Common myeloid progenitor, CD34-positive (primary cell): Measurements from ENCODE around the gene TNK2.
"Not testable (repeated sequence)": the region's sequence is repeated elsewhere in the genome, so short reads cannot be mapped to it uniquely, and the experiment has no call there.

Experiments
- CTCF ChIA-PET: fragments of 350-600 bp; sonication (Branson Sonifier 250); formaldehyde crosslinking; loops from one replicate; lab custom pipeline; 2021; ENCODE audit warnings: antibody characterized with exemption; lab: Charles Lee
- POLR2A ChIA-PET: fragments of 350-600 bp; sonication (Branson Sonifier 250); formaldehyde crosslinking; loops from one replicate; lab custom pipeline; 2021; ENCODE audit warnings: antibody characterized with exemption; lab: Charles Lee
- DNase-seq, 3 donors: peaks; one replicate each; pipeline versions ENCODE4 v3.0.0 to v3.0.0-alpha.2; 2013
- H3K27ac ChIP-seq, 2 experiments: 1 replicate in 1 of 2; 2 replicates in 1 of 2; pipeline ENCODE4 v1.7.0; 2013; ENCODE audit warnings: inconsistent platforms in 2 of 2, low read length in 2 of 2, mild to moderate bottlenecking in 2 of 2, low read depth in 1 of 2, moderate library complexity in 1 of 2; ENCODE audit not compliant: severe bottlenecking in 2 of 2, insufficient read depth in 1 of 2, poor library complexity in 1 of 2
- H3K27me3 ChIP-seq, 5 experiments: replicated peaks in 2 of 5; 1 replicate in 3 of 5; 2 replicates in 2 of 5; pipeline versions ENCODE4 v1.6.1 to v1.7.0; 2013; ENCODE audit warnings: low read length in 4 of 5, mild to moderate bottlenecking in 2 of 5, moderate library complexity in 2 of 5, inconsistent platforms in 1 of 5; ENCODE audit not compliant: insufficient read depth in 5 of 5, control insufficient read depth in 4 of 5
- H3K36me3 ChIP-seq, 4 experiments: 1 replicate in 2 of 4; 2 replicates in 2 of 4; pipeline versions ENCODE4 v1.6.1 to v1.7.0; 2013; ENCODE audit warnings: low read length in 3 of 4, control low read depth in 1 of 4, mild to moderate bottlenecking in 1 of 4; ENCODE audit not compliant: control insufficient read depth in 4 of 4, insufficient read depth in 4 of 4
- H3K4me1 ChIP-seq, 4 experiments: 1 replicate in 3 of 4; 2 replicates in 1 of 4; pipeline versions ENCODE4 v1.6.1 to v1.7.1; 2013; ENCODE audit warnings: low read length in 3 of 4, mild to moderate bottlenecking in 3 of 4, control low read depth in 1 of 4, inconsistent platforms in 1 of 4, moderate library complexity in 1 of 4; ENCODE audit not compliant: control insufficient read depth in 4 of 4, insufficient read depth in 4 of 4; ENCODE audit errors: control extremely low read depth in 1 of 4
- H3K4me3 ChIP-seq, 7 experiments: 1 replicate in 4 of 7; 2 replicates in 3 of 7; pipeline versions ENCODE4 v1.5.1 to v1.7.0; 2013; ENCODE audit warnings: mild to moderate bottlenecking in 7 of 7, low read length in 6 of 7, moderate library complexity in 6 of 7, inconsistent platforms in 2 of 7, low read depth in 2 of 7, control low read depth in 1 of 7; ENCODE audit not compliant: insufficient read depth in 4 of 7, control insufficient read depth in 1 of 7; ENCODE audit errors: extremely low read depth in 1 of 7
- H3K9me3 ChIP-seq, 5 experiments: 1 replicate in 4 of 5; 2 replicates in 1 of 5; pipeline versions ENCODE4 v1.6.1 to v1.7.1; 2013; ENCODE audit warnings: low read length in 4 of 5, mild to moderate bottlenecking in 2 of 5, inconsistent platforms in 1 of 5, low read depth in 1 of 5, moderate library complexity in 1 of 5; ENCODE audit not compliant: control insufficient read depth in 4 of 5, insufficient read depth in 2 of 5; ENCODE audit errors: control extremely low read depth in 1 of 5
- WGBS: methylation state at CpG from one replicate; pipeline ENCODE4 v1.1.5; 2013; ENCODE audit not compliant: insufficient coverage; 5-methylcytosine and 5-hydroxymethylcytosine counted together

The TNK2 gene

DNA sequence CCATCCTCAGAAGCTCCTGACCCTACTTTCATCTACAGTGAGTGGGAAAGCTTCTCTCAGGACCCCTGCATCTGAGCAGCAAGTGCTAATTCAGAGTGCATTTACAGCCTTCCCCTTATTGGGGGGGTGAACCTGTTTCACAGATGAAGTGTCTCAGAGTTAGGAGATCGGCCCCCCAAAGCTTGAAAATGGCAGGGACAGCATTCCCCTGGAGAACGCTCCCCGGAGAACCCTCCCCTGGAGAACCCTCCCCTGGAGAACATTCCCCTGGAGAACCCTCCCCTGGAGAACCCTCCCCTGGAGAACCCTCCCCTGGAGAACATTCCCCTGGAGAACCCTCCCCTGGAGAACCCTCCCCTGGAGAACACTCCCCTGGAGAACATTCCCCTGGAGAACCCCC, 36.7 kb downstream of the TNK2 start:
- H3K4me3 ChIP-seq, H3K27me3 ChIP-seq, DNase-seq, POLR2A ChIA-PET, H3K4me1 ChIP-seq, H3K9me3 ChIP-seq, H3K27ac ChIP-seq: not testable (repeated sequence)
- WGBS: 92% methylated on average over 2 of the region's 3 CpGs
- CTCF ChIA-PET: interaction anchor here (0.8 to 2.9 kb wide), 10 partner anchors 10 to 52 kb away, joined by 3 to 17 read pairs (median 4); no protein-coding TSS in a partner anchor
- H3K36me3 ChIP-seq: peaks cover 8 to 80% (median 51%) of the 10 kb centered on the region in 4 experiments

DNA sequence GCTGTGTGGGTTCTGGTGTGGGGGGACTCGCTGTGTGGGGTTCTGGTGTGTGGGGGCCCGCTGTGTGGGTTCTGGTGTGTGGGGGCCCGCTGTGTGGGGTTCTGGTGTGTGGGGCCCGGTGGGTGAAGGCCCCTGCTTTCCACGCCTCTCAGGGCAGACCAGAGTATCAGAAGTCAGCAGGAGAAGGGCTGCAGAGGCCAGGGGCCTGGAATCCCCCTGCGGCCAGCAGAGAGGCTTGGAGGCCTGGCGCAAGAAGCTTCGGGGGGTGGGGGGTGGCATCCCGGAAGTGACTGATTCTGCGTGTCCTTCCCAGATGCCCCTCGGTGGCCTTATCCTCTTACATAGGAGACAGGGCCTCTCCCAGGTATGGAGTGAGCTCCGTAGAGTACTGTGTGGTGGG, 37.4 kb downstream of the TNK2 start:
- peaks cover 8 to 77% (median 51%) of the 10 kb centered on the region in 4 experiments for H3K36me3 ChIP-seq
- WGBS: 95% methylated on average over 10 of the region's 12 CpGs
- POLR2A ChIA-PET: no interaction called here
- CTCF ChIA-PET: interaction anchor here (1.1 to 2.9 kb wide), 5 partner anchors 9 to 24 kb away, joined by 3 to 17 read pairs (median 5); no protein-coding TSS in a partner anchor
- H3K9me3 ChIP-seq: no peaks in the 10 kb centered on the region
- H3K27me3 ChIP-seq: no peaks in the 10 kb centered on the region
- H3K4me1 ChIP-seq: no peaks in the 10 kb centered on the region
- H3K27ac ChIP-seq: no peak overlapping the region
- H3K4me3 ChIP-seq: no peak overlapping the region
- no peak for DNase-seq

- H3K27ac ChIP-seq: no peak overlapping the region
- ChIA-PET CTCF (interaction anchor here (1.4 to 2.9 kb wide), 3 partner anchors 9 to 19 kb away, joined by 4 to 17 read pairs (median 6); no protein-coding TSS in a partner anchor), POLR2A (no interaction called here)
- H3K27me3 ChIP-seq: no peaks in the 10 kb centered on the region
- peaks cover 9 to 77% (median 50%) of the 10 kb centered on the region in 4 experiments for H3K36me3 ChIP-seq
- 84% methylated on average over 7 of the region's 7 CpGs for WGBS
- H3K9me3 ChIP-seq: no peaks in the 10 kb centered on the region
- no peak for DNase-seq
- H3K4me1 ChIP-seq: no peaks in the 10 kb centered on the region
- no peak overlapping the region for H3K4me3 ChIP-seq
Observed at GRCh38 chr3:195870442-195870841, 37.9 kb downstream of the TNK2 start.

DNA sequence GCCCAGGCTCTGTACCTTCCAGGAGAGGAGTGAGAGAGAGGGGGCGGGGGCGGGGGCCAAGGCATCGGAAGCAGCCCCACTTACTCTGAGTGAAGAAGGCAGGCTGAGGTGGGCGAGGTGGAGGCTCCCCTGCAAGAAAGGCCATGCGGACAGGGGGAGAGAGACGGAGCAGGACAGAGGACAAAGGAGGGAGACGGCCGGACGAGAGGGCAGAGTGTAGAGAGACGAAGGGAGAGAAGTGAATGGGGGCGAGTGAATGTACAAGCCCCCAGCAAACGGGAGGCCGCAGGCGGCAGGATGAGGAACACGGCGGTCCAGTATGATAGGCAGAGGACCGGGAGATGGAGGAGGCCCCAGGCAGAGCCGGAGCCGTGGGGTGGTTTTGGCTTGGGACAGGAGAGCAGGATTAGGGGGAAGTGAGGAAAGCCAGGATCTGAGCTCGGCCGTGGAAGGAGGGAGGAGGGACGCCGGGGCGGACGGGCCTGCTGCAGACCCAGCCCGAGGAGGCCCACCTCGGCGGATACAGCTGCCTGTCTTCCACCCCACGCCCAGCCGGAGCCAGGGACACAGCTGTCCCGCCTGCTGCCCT, 38.8 kb downstream of the TNK2 start:
- POLR2A ChIA-PET: no interaction called here
- no peak for DNase-seq
- Histone ChIP-seq H3K4me1 (no peaks in the 10 kb centered on the region), H3K4me3 (no peak overlapping the region), H3K27me3 (no peaks in the 10 kb centered on the region), H3K27ac (peak overlapping the region in 1 of 2 experiments; percentile 5), H3K36me3 (peaks cover 9 to 78% (median 52%) of the 10 kb centered on the region in 4 experiments), H3K9me3 (no peaks in the 10 kb centered on the region)
- WGBS: 96% methylated on average over 27 of the region's 31 CpGs
- CTCF ChIA-PET: no interaction called here

- H3K4me3 ChIP-seq: no peak overlapping the region
- peaks cover 10 to 80% (median 52%) of the 10 kb centered on the region in 4 experiments for H3K36me3 ChIP-seq
- ChIA-PET POLR2A (no interaction called here), CTCF (no interaction called here)
- WGBS: 95% methylated on average over 16 of the region's 30 CpGs
- H3K4me1 ChIP-seq: no peaks in the 10 kb centered on the region
- no peaks in the 10 kb centered on the region for H3K9me3 ChIP-seq
- H3K27me3 ChIP-seq: no peaks in the 10 kb centered on the region
- no peak for DNase-seq
- H3K27ac ChIP-seq: no peak overlapping the region
Observed at GRCh38 chr3:195868866-195869412, 39.4 kb downstream of the TNK2 start.

- ChIA-PET POLR2A (no interaction called here), CTCF (interaction anchor here (0.9 kb wide), 1 partner anchor 25 kb away, joined by 4 read pairs; no protein-coding TSS in a partner anchor)
- no peaks in the 10 kb centered on the region for H3K4me1 ChIP-seq
- WGBS: 96% methylated on average over 38 of the region's 39 CpGs
- no peak overlapping the region for H3K27ac ChIP-seq
- no peak for DNase-seq
- H3K9me3 ChIP-seq: no peaks in the 10 kb centered on the region
- no peaks in the 10 kb centered on the region for H3K27me3 ChIP-seq
- H3K36me3 ChIP-seq: peaks cover 15 to 83% (median 54%) of the 10 kb centered on the region in 4 experiments
- H3K4me3 ChIP-seq: no peak overlapping the region
Observed at GRCh38 chr3:195868336-195868865, 40.0 kb downstream of the TNK2 start.
